Esophagus muscularis mucosa (tissue), 4 donors: ENCODE data around the gene MAGI1.

Experiments
- CTCF ChIP-seq, 3 experiments: fragments of 200-600 bp in 2 of 3; fragments of 450-650 bp in 1 of 3; sonication (generic) in 2 of 3; IDR thresholded peaks; one replicate each; pipeline ENCODE4 v1.5.1; 2017 to 2019; ENCODE audit warnings: antibody characterized with exemption in 3 of 3, mild to moderate bottlenecking in 2 of 3, moderate library complexity in 1 of 3
- EP300 ChIP-seq: sonication (generic); formaldehyde crosslinking; IDR thresholded peaks from one replicate; pipeline ENCODE4 v1.6.1; 2017; ENCODE audit warnings: antibody characterized with exemption
- POLR2A ChIP-seq: fragments of 450-650 bp; IDR thresholded peaks from one replicate; pipeline ENCODE4 v1.6.1; 2017; ENCODE audit warnings: antibody characterized with exemption, moderate library complexity, mild to moderate bottlenecking, low read depth
- POLR2AphosphoS5 ChIP-seq, 2 donors: sonication (generic); formaldehyde crosslinking; IDR thresholded peaks; one replicate each; pipeline ENCODE4 v1.6.1; 2017; ENCODE audit warnings: antibody characterized with exemption in 2 of 2

DNA sequence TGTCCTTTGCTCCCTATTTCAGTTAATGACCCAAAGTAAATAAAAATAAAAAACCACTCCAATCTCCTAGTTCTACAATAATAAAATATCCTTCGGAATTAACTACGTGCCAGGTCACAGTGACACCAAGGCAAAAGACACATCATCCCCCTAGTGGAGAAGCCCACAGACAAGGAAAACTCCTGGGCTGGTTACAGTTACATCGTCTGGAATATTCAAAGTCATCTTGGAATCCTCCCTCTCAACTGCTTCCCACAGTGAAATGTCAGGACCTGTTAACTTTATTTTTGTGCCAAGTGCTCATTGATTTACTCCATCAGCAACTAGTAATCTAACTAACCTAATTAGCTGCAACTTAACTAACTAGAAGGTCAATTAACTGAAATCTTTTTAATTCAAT, 349.3 kb downstream of the MAGI1 start:
- no peak for TF ChIP-seq CTCF (IDR thresholded peaks at IDR 0.05)
- no peak for TF ChIP-seq EP300
- no peak for TF ChIP-seq POLR2A
- no peak for TF ChIP-seq POLR2AphosphoS5 (IDR thresholded peaks at IDR 0.05)
